Ramos (cell line): ENCODE results near the gene TBCD.

Source experiments
- in situ Hi-C: fragments of 300-500 bp; cut with MboI; formaldehyde crosslinking; loops from one replicate; pipeline ENCODE4 v1.14.3; 2022; ENCODE audit warnings: low sequenced_read_pairs; ENCODE audit not compliant: unreplicated experiment

Gene TBCD

GRCh38 chr17:82843904-82844680, 92.2 kb downstream of the TBCD start:
- in situ Hi-C loops = no loop called here

- in situ Hi-C loops = no loop called here
Measured at GRCh38 chr17:82844796-82845162, 92.9 kb downstream of the TBCD start.

- in situ Hi-C loops = no loop called here
Measured at GRCh38 chr17:82845163-82845807, 93.4 kb downstream of the TBCD start.

- in situ Hi-C loops = no loop called here
Measured at GRCh38 chr17:82846061-82846691, 94.3 kb downstream of the TBCD start.

- in situ Hi-C loops = no loop called here
Measured at GRCh38 chr17:82848022-82848592, 96.2 kb downstream of the TBCD start.

GRCh38 chr17:82849076-82849945, 97.4 kb downstream of the TBCD start:
- in situ Hi-C loops = no loop called here

- in situ Hi-C loops = no loop called here
Measured at GRCh38 chr17:82851381-82851780, 99.5 kb downstream of the TBCD start.

- in situ Hi-C loops = no loop called here
Measured at GRCh38 chr17:82854226-82854625, 102.4 kb downstream of the TBCD start.

GRCh38 chr17:82856361-82856760, 104.5 kb downstream of the TBCD start:
- in situ Hi-C loops = no loop called here

GRCh38 chr17:82858376-82859126, 106.7 kb downstream of the TBCD start:
- in situ Hi-C loops = no loop called here

- in situ Hi-C loops = no loop called here
Measured at GRCh38 chr17:82859431-82860403, 107.9 kb downstream of the TBCD start.

- in situ Hi-C loops = no loop called here
Measured at GRCh38 chr17:82860606-82861392, 108.9 kb downstream of the TBCD start.

GRCh38 chr17:82861393-82861775, 109.5 kb downstream of the TBCD start:
- in situ Hi-C loops = no loop called here

GRCh38 chr17:82862191-82862590, 110.3 kb downstream of the TBCD start:
- in situ Hi-C loops = no loop called here

- in situ Hi-C loops = no loop called here
Measured at GRCh38 chr17:82862737-82863382, 111.0 kb downstream of the TBCD start.

- in situ Hi-C loops = no loop called here
Measured at GRCh38 chr17:82863383-82863940, 111.6 kb downstream of the TBCD start.
